K562 (cell line): ENCODE data around the gene SYNJ2. TPM values are rescaled to one million over a fixed set of nuclear protein-coding genes. Genes with fewer than 3 reads are reported as not detected.
A peak's percentile ranks its signal among the peaks of the same experiment; 100 is the strongest.

Source experiments
- ARNT ChIP-seq, 2 experiments: fragments of 450-650 bp; IDR thresholded peaks; 2 replicates each; pipeline ENCODE4 v1.6.1; 2016; ENCODE audit warnings: mild to moderate bottlenecking in 1 of 2
- BRD4 ChIP-seq: fragments of 200-600 bp; sonication (generic); IDR thresholded peaks from 2 replicates; pipeline ENCODE4 v1.6.1; 2017; ENCODE audit warnings: inconsistent platforms
- CBX3 ChIP-seq, 2 experiments: IDR thresholded peaks; 1 replicate in 1 of 2; 2 replicates in 1 of 2; pipeline ENCODE4 v1.6.1; 2012; ENCODE audit warnings: inconsistent platforms in 2 of 2, low read length in 2 of 2, borderline replicate concordance in 1 of 2, control low read depth in 1 of 2
- CSDE1 ChIP-seq, 2 experiments: fragments of 450-650 bp; IDR thresholded peaks; 2 replicates each; pipeline ENCODE4 v1.6.1; 2016; ENCODE audit warnings: mild to moderate bottlenecking in 1 of 2
- DEAF1 ChIP-seq: fragments of 450-650 bp; formaldehyde crosslinking; IDR thresholded peaks from 2 replicates; pipeline ENCODE4 v1.4.0; 2020; ENCODE audit warnings: mild to moderate bottlenecking, moderate library complexity
- FOXK1 ChIP-seq: sonication (generic); formaldehyde crosslinking; IDR thresholded peaks from 2 replicates; pipeline ENCODE4 v1.8.0; 2022; ENCODE audit warnings: missing genetic modification reagents, mild to moderate bottlenecking, borderline replicate concordance
- HDAC3 ChIP-seq: fragments of 450-650 bp; IDR thresholded peaks from 2 replicates; pipeline ENCODE4 v1.6.1; 2018; ENCODE audit warnings: borderline replicate concordance, mild to moderate bottlenecking, moderate library complexity; ENCODE audit not compliant: partially characterized antibody
- HNRNPL ChIP-seq: fragments of 200-400 bp; formaldehyde crosslinking; IDR thresholded peaks from 2 replicates; pipeline ENCODE4 v1.6.1; 2017; ENCODE audit warnings: low read depth, mild to moderate bottlenecking, low read length
- KAT2B ChIP-seq: IDR thresholded peaks from one replicate; pipeline ENCODE4 v1.6.1; 2012; ENCODE audit warnings: low read depth, mild to moderate bottlenecking, control low read depth, inconsistent platforms, low read length, moderate library complexity
- MECOM ChIP-seq: fragments of 250-450 bp; sonication (Bioruptor Pico); IDR thresholded peaks from 2 replicates; pipeline ENCODE4 v1.8.0; 2022; ENCODE audit warnings: inconsistent platforms
- MED1 ChIP-seq: sonication (generic); formaldehyde crosslinking; IDR thresholded peaks from 2 replicates; pipeline ENCODE4 v1.8.1; 2023; ENCODE audit warnings: missing genetic modification reagents, borderline replicate concordance
- MYBL2 ChIP-seq, 2 experiments: fragments of 450-650 bp in 1 of 2; sonication (generic) in 1 of 2; formaldehyde crosslinking in 1 of 2; IDR thresholded peaks; 2 replicates each; pipeline versions ENCODE4 v1.6.1 to v1.8.1; 2017 to 2022; ENCODE audit warnings: borderline replicate concordance in 1 of 2, inconsistent platforms in 1 of 2, low read depth in 1 of 2, mild to moderate bottlenecking in 1 of 2, missing genetic modification reagents in 1 of 2, moderate library complexity in 1 of 2
- NCOA2 ChIP-seq, 2 experiments: fragments of 450-650 bp; IDR thresholded peaks; 2 replicates each; pipeline ENCODE4 v1.6.1; 2018; ENCODE audit warnings: mild to moderate bottlenecking in 2 of 2, moderate library complexity in 1 of 2; ENCODE audit not compliant: partially characterized antibody in 2 of 2
- POLR2A ChIP-seq: fragments of 450-650 bp; conservative IDR thresholded peaks from 2 replicates; pipeline ENCODE4 v1.6.1; 2016
- PTRF ChIP-seq: fragments of 450-650 bp; IDR thresholded peaks from 2 replicates; pipeline ENCODE4 v1.6.1; 2016; ENCODE audit warnings: mild to moderate bottlenecking, missing genetic modification characterization, missing compliant biosample characterization
- STAG1 ChIP-seq: sonication (generic); formaldehyde crosslinking; IDR thresholded peaks from 2 replicates; pipeline ENCODE4 v1.5.0; 2020; ENCODE audit warnings: missing genetic modification reagents, borderline replicate concordance
- XRCC5 ChIP-seq: fragments of 200-400 bp; formaldehyde crosslinking; IDR thresholded peaks from 2 replicates; pipeline ENCODE4 v1.6.1; 2017; ENCODE audit warnings: low read depth, mild to moderate bottlenecking, low read length
- ZKSCAN1 ChIP-seq: fragments of 150-350 bp; IDR thresholded peaks from 2 replicates; pipeline ENCODE4 v1.6.1; 2016; ENCODE audit warnings: low read depth, low read length
- ZKSCAN3 ChIP-seq: fragments of 250-450 bp; sonication (Bioruptor Pico); IDR thresholded peaks from 2 replicates; pipeline ENCODE4 v1.4.0; 2020
- polyA plus RNA-seq, 8 experiments: library from polyadenylated mRNA; depleted of rRNA in 4 of 8; stranded (reverse) in 5 of 8; unstranded in 3 of 8; fragments of >200 nt; fragmentation: Nextera tagmentation in 2 of 8; fragmentation: Illumina TruSeq in 1 of 8; extraction: Ambion mirVana in 2 of 8; extraction: Trizol in 1 of 8; gene quantifications; 2 replicates each; pipeline versions ENCODE4 v1.2.1 to v1.2.3, GENCODE V29; 2011 to 2014; ENCODE audit warnings: inconsistent platforms in 1 of 8, missing spikeins in 1 of 8
- total RNA-seq, 7 experiments: library from RNA; depleted of rRNA in 6 of 7; stranded (reverse); fragments of >200 nt in 6 of 7; fragmentation: Illumina TruSeq in 2 of 7; extraction: Trizol in 2 of 7; gene quantifications; 2 replicates each; pipeline versions ENCODE4 v1.2.1 to v1.2.3, GENCODE V29; 2011 to 2021; ENCODE audit warnings: low replicate concordance in 1 of 7
- TF ChIP-seq, protein P1 (sequence below): fragments of 250-450 bp; sonication (Bioruptor Pico); IDR thresholded peaks from 2 replicates; pipeline ENCODE4 v1.8.0; 2022; ENCODE audit warnings: moderate library complexity, mild to moderate bottlenecking, inconsistent platforms
- TF ChIP-seq, protein P2 (sequence below): fragments of 250-450 bp; sonication (Bioruptor Pico); IDR thresholded peaks from 2 replicates; pipeline ENCODE4 v1.8.0; 2021; ENCODE audit warnings: borderline replicate concordance, mild to moderate bottlenecking, moderate library complexity; ENCODE audit not compliant: poor library complexity, severe bottlenecking
- TF ChIP-seq, protein P3 (sequence below): sonication (generic); formaldehyde crosslinking; IDR thresholded peaks from 2 replicates; pipeline ENCODE4 v1.8.0; 2022; ENCODE audit warnings: mild to moderate bottlenecking, missing genetic modification reagents

SYNJ2 gene
- total and polyA plus RNA-seq, 9 of the 15 experiments (the other 6 are each of a cell fraction or from before 2014, with no cell fraction given) = 3.0 to 27.7 (median 17.8) TPM

DNA sequence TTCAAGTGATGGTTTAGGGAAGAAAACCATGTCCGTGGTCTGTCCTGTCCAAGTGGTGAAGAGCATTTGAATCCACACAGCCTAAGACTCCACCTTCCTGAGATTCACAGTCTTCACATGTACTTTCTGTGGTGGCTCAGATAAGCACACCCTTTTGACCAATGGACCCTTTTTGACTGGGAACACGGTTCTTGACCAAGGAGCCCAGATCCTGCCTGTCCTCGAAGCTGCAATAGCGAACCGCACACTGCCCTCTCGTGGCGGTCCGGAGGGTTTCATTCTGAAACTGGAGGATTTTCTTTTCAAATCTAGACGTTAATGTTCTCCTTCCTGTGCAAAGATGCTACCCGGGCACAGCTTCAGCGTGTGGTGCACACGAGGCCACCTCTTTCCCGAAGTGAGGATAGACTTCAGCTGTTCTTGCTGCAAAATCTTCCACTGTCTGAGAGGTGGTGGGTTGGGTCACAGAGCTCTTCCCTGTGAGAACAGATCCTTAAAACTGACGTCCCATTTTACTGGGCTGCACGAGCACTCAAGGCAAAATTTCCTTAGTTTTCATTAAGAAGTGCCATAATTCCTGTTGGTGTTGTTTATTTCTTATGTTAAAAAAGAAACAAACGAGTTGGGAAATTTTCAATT lies 90.5 kb downstream of the SYNJ2 start (continued):
- peak; percentile 94 for TF ChIP-seq DEAF1 (CRISPR knock-in tag)
- no peak for TF ChIP-seq MYBL2 (IDR thresholded peaks at IDR 0.05; ENCODE audit: low read depth)
- TF ChIP-seq MYBL2 (CRISPR knock-in tag; IDR thresholded peaks at IDR 0.05; ENCODE audit: borderline replicate concordance) = no peak
- peak in 1 of 2 experiments; percentile 52; a peak in 1 of 4 replicates for TF ChIP-seq ARNT (IDR thresholded peaks at IDR 0.05)
- TF ChIP-seq POLR2A = no peak
- TF ChIP-seq CBX3 (IDR thresholded peaks at IDR 0.05; ENCODE audit: borderline replicate concordance in 1 of 2, low read length in 2 of 2) = no peak
- peak; percentile 63; the same call in 1 of the 2 replicates for TF ChIP-seq FOXK1 (CRISPR knock-in tag)
- no peak for TF ChIP-seq MECOM (CRISPR knock-in tag)
- no peak for TF ChIP-seq HDAC3
- no peak for TF ChIP-seq CSDE1 (IDR thresholded peaks at IDR 0.05)
- TF ChIP-seq, protein P1, sequence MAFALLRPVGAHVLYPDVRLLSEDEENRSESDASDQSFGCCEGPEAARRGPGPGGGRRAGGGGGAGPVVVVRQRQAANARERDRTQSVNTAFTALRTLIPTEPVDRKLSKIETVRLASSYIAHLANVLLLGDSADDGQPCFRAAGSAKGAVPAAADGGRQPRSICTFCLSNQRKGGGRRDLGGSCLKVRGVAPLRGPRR (CRISPR knock-in tag) = no peak
- peak; percentile 81; the same call in 1 of the 2 replicates for TF ChIP-seq STAG1 (CRISPR knock-in tag)
- TF ChIP-seq ZKSCAN3 (CRISPR knock-in tag) = no peak
- TF ChIP-seq ZKSCAN1 = no peak
- no peak for TF ChIP-seq MED1
- TF ChIP-seq HNRNPL = no peak
- no peak for TF ChIP-seq KAT2B
- TF ChIP-seq, protein P2, sequence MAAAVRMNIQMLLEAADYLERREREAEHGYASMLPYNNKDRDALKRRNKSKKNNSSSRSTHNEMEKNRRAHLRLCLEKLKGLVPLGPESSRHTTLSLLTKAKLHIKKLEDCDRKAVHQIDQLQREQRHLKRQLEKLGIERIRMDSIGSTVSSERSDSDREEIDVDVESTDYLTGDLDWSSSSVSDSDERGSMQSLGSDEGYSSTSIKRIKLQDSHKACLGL (CRISPR knock-in tag) = no peak
- no peak for TF ChIP-seq PTRF (tag)
- TF ChIP-seq BRD4 = no peak
- TF ChIP-seq NCOA2 (IDR thresholded peaks at IDR 0.05; ENCODE audit: partially characterized antibody in 2 of 2) = no peak
- TF ChIP-seq, protein P3, sequence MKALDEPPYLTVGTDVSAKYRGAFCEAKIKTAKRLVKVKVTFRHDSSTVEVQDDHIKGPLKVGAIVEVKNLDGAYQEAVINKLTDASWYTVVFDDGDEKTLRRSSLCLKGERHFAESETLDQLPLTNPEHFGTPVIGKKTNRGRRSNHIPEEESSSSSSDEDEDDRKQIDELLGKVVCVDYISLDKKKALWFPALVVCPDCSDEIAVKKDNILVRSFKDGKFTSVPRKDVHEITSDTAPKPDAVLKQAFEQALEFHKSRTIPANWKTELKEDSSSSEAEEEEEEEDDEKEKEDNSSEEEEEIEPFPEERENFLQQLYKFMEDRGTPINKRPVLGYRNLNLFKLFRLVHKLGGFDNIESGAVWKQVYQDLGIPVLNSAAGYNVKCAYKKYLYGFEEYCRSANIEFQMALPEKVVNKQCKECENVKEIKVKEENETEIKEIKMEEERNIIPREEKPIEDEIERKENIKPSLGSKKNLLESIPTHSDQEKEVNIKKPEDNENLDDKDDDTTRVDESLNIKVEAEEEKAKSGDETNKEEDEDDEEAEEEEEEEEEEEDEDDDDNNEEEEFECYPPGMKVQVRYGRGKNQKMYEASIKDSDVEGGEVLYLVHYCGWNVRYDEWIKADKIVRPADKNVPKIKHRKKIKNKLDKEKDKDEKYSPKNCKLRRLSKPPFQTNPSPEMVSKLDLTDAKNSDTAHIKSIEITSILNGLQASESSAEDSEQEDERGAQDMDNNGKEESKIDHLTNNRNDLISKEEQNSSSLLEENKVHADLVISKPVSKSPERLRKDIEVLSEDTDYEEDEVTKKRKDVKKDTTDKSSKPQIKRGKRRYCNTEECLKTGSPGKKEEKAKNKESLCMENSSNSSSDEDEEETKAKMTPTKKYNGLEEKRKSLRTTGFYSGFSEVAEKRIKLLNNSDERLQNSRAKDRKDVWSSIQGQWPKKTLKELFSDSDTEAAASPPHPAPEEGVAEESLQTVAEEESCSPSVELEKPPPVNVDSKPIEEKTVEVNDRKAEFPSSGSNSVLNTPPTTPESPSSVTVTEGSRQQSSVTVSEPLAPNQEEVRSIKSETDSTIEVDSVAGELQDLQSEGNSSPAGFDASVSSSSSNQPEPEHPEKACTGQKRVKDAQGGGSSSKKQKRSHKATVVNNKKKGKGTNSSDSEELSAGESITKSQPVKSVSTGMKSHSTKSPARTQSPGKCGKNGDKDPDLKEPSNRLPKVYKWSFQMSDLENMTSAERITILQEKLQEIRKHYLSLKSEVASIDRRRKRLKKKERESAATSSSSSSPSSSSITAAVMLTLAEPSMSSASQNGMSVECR (CRISPR knock-in tag) = no peak
- TF ChIP-seq XRCC5 = peak; percentile 52; the same call in 1 of the 2 replicates
